ENCODE measurements around the gene CDC27.

GRCh38 chr17:47131761-47132160 is 57.3 kb downstream of the CDC27 start:
- TF ChIP-seq, protein P1, sequence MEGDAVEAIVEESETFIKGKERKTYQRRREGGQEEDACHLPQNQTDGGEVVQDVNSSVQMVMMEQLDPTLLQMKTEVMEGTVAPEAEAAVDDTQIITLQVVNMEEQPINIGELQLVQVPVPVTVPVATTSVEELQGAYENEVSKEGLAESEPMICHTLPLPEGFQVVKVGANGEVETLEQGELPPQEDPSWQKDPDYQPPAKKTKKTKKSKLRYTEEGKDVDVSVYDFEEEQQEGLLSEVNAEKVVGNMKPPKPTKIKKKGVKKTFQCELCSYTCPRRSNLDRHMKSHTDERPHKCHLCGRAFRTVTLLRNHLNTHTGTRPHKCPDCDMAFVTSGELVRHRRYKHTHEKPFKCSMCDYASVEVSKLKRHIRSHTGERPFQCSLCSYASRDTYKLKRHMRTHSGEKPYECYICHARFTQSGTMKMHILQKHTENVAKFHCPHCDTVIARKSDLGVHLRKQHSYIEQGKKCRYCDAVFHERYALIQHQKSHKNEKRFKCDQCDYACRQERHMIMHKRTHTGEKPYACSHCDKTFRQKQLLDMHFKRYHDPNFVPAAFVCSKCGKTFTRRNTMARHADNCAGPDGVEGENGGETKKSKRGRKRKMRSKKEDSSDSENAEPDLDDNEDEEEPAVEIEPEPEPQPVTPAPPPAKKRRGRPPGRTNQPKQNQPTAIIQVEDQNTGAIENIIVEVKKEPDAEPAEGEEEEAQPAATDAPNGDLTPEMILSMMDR (IDR thresholded peaks at IDR 0.05) = no peak
- no peak for TF ChIP-seq POLR2AphosphoS5 (IDR thresholded peaks at IDR 0.05; ENCODE audit: low read depth, low read length)

All from Panc1 (cell line).